Fibroblast of lung (primary cell): Measurements from ENCODE around the gene KHSRP. TPM values are rescaled to one million over a fixed set of nuclear protein-coding genes. Genes with fewer than 3 reads are reported as not detected.

Experiments used
- DNase-seq, 2 donors: peaks; one replicate each; pipeline versions ENCODE4 v3.0.0 to v3.0.0-alpha.2; 2010; ENCODE audit warnings: low read depth in 2 of 2
- H2AFZ ChIP-seq: 2 replicates; pipeline ENCODE4 v1.5.1; 2012; ENCODE audit warnings: low read length, control low read depth, inconsistent platforms
- H3K27ac ChIP-seq: 2 replicates; pipeline ENCODE4 v1.5.1; 2011; ENCODE audit warnings: low read length, control low read depth; ENCODE audit not compliant: insufficient read depth
- H3K27me3 ChIP-seq: 2 replicates; pipeline ENCODE4 v1.5.1; 2011; ENCODE audit warnings: mild to moderate bottlenecking, low read length; ENCODE audit not compliant: control insufficient read depth, insufficient read depth
- H3K36me3 ChIP-seq: 2 replicates; pipeline ENCODE4 v1.5.1; 2011; ENCODE audit warnings: low read length; ENCODE audit not compliant: control insufficient read depth, insufficient read depth
- H3K4me1 ChIP-seq: 2 replicates; pipeline ENCODE4 v1.5.1; 2011; ENCODE audit warnings: low read length; ENCODE audit not compliant: control insufficient read depth, insufficient read depth; ENCODE audit errors: extremely low read depth
- H3K4me2 ChIP-seq: 2 replicates; pipeline ENCODE4 v1.5.1; 2011; ENCODE audit warnings: low read length, control low read depth; ENCODE audit not compliant: insufficient read depth; ENCODE audit errors: extremely low read depth
- H3K4me3 ChIP-seq, 4 experiments: fragments of 200-600 bp in 1 of 4; sonication (generic) in 1 of 4; replicated peaks in 1 of 4; 2 replicates each; pipeline ENCODE4 v1.5.1; 2011 to 2016; ENCODE audit warnings: low read length in 4 of 4, low read depth in 3 of 4, mild to moderate bottlenecking in 3 of 4, control low read depth in 2 of 4, inconsistent platforms in 1 of 4, mixed read lengths in 1 of 4; ENCODE audit not compliant: insufficient read depth in 1 of 4; ENCODE audit errors: control extremely low read depth in 1 of 4
- H3K79me2 ChIP-seq: 2 replicates; pipeline ENCODE4 v1.5.1; 2012; ENCODE audit warnings: mild to moderate bottlenecking, low read length, inconsistent platforms; ENCODE audit not compliant: control insufficient read depth, insufficient read depth
- H3K9ac ChIP-seq: 2 replicates; pipeline ENCODE4 v1.5.1; 2011; ENCODE audit warnings: mild to moderate bottlenecking, low read length, control low read depth; ENCODE audit not compliant: insufficient read depth
- H3K9me3 ChIP-seq: 2 replicates; pipeline ENCODE4 v1.5.1; 2012; ENCODE audit warnings: low read depth, low read length; ENCODE audit not compliant: control insufficient read depth, insufficient read depth
- H4K20me1 ChIP-seq: 2 replicates; pipeline ENCODE4 v1.5.1; 2011; ENCODE audit warnings: low read length; ENCODE audit not compliant: control insufficient read depth, insufficient read depth; ENCODE audit errors: extremely low read depth
- CTCF ChIP-seq, 2 donors: IDR thresholded peaks in 1 of 2; conservative IDR thresholded peaks in 1 of 2; 1 replicate in 1 of 2; 2 replicates in 1 of 2; pipeline ENCODE4 v1.5.1; 2011 to 2012; ENCODE audit warnings: low read length in 2 of 2, control low read depth in 1 of 2, inconsistent platforms in 1 of 2, low read depth in 1 of 2, mild to moderate bottlenecking in 1 of 2
- EZH2 ChIP-seq: IDR thresholded peaks from 2 replicates; pipeline ENCODE4 v1.5.1; 2012; ENCODE audit warnings: low read length, control low read depth, mild to moderate bottlenecking; ENCODE audit errors: missing control alignments
- polyA plus RNA-seq, 2 donors: library from polyadenylated mRNA; depleted of rRNA in 1 of 2; stranded (reverse) in 1 of 2; unstranded in 1 of 2; fragments of >200 nt; gene quantifications; 2 replicates each; pipeline ENCODE4 v1.2.1, GENCODE V29; 2011 to 2012; ENCODE audit warnings: missing spikeins in 1 of 2
- total RNA-seq: library from RNA; depleted of rRNA; stranded (reverse); fragments of >200 nt; gene quantifications from 2 replicates; pipeline ENCODE4 v1.2.1, GENCODE V29; 2014

The KHSRP gene
- total and polyA plus RNA-seq, 2 donors (not counting 1 experiment from before 2014, with no cell fraction given), result 66.0 to 93.5 TPM

GRCh38 chr19:6433663-6434062 lies 9.1 kb upstream of the KHSRP start, which contains the start of gene SLC25A41:
Gene SLC25A41, minus strand, starts transcription at chr19:6433763. Its CDS starts 70 bp downstream, at chr19:6433693.
- Histone ChIP-seq H3K27me3 (peaks cover 3% of the 10 kb centered on the region), H3K4me1 (no peaks in the 10 kb centered on the region), H3K4me3 (no peak within 1 kb of the TSS), H3K9me3 (no peaks in the 10 kb centered on the region), H2AFZ (no peak within 1 kb of the TSS), H3K27ac (no peak within 1 kb of the TSS), H3K79me2 (no peaks in the 10 kb centered on the region), H3K36me3 (no peaks in the 10 kb centered on the region), H4K20me1 (no peaks in the 10 kb centered on the region), H3K9ac (no peak within 1 kb of the TSS), H3K4me2 (no peak within 1 kb of the TSS)
- TF ChIP-seq CTCF (conservative IDR thresholded peaks at IDR 0.05 in 1 of 2, IDR thresholded peaks at IDR 0.05 in 1 of 2; ENCODE audit: low read depth in 1 of 2, low read length in 2 of 2), result no peak
- DNase-seq, result no peak

- Histone ChIP-seq H3K4me3 (no peak overlapping the region), H3K9ac (no peak overlapping the region), H3K27ac (no peak overlapping the region), H3K4me2 (no peak overlapping the region), H3K9me3 (no peaks in the 10 kb centered on the region), H4K20me1 (no peaks in the 10 kb centered on the region), H3K79me2 (no peaks in the 10 kb centered on the region), H3K36me3 (no peaks in the 10 kb centered on the region), H3K4me1 (no peaks in the 10 kb centered on the region), H3K27me3 (peaks cover 3% of the 10 kb centered on the region), H2AFZ (no peak overlapping the region)
- TF ChIP-seq EZH2 (no peak), CTCF (conservative IDR thresholded peaks at IDR 0.05 in 1 of 2, IDR thresholded peaks at IDR 0.05 in 1 of 2; ENCODE audit: low read depth in 1 of 2, low read length in 2 of 2) (no peak)
- DNase-seq, result no peak
Observed at GRCh38 chr19:6433165-6433564, 8.6 kb upstream of the KHSRP start.

GRCh38 chr19:6431891-6432290 lies 7.3 kb upstream of the KHSRP start:
- no peaks in the 10 kb centered on the region for H3K79me2 ChIP-seq
- no peak overlapping the region for H3K9ac ChIP-seq
- no peaks in the 10 kb centered on the region for H3K4me1 ChIP-seq
- TF ChIP-seq EZH2 (no peak), CTCF (conservative IDR thresholded peaks at IDR 0.05 in 1 of 2, IDR thresholded peaks at IDR 0.05 in 1 of 2; ENCODE audit: low read depth in 1 of 2, low read length in 2 of 2) (no peak)
- no peaks in the 10 kb centered on the region for H4K20me1 ChIP-seq
- H3K4me2 ChIP-seq, result no peak overlapping the region
- no peak for DNase-seq
- H3K36me3 ChIP-seq, result no peaks in the 10 kb centered on the region
- H3K4me3 ChIP-seq, result no peak overlapping the region
- peaks cover 3% of the 10 kb centered on the region for H3K27me3 ChIP-seq
- H3K27ac ChIP-seq, result no peak overlapping the region
- no peaks in the 10 kb centered on the region for H3K9me3 ChIP-seq
- H2AFZ ChIP-seq, result no peak overlapping the region
